Osteocyte (in vitro differentiated cells): Measurements from ENCODE around the gene ARL15. TPM values are rescaled to one million over a fixed set of nuclear protein-coding genes. Genes with fewer than 3 reads are reported as not detected.

Experiments
- DNase-seq: peaks from one replicate; pipeline ENCODE4 v3.0.0; 2021; ENCODE audit warnings: mixed read lengths; ENCODE audit not compliant: unreplicated experiment; ENCODE audit errors: extremely low spot score
- H3K27ac Mint-ChIP-seq: one replicate; pipeline ENCODE4 v1.8.0; 2021; ENCODE audit warnings: mild to moderate bottlenecking, mixed read lengths; ENCODE audit not compliant: unreplicated experiment
- H3K27me3 Mint-ChIP-seq: one replicate; pipeline ENCODE4 v1.8.0; 2021; ENCODE audit warnings: mixed read lengths; ENCODE audit not compliant: unreplicated experiment
- H3K36me3 Mint-ChIP-seq: one replicate; pipeline ENCODE4 v1.8.0; 2021; ENCODE audit warnings: mixed read lengths; ENCODE audit not compliant: unreplicated experiment
- H3K4me1 Mint-ChIP-seq: one replicate; pipeline ENCODE4 v1.8.0; 2021; ENCODE audit warnings: mixed read lengths; ENCODE audit not compliant: unreplicated experiment
- H3K4me3 Mint-ChIP-seq: one replicate; pipeline ENCODE4 v1.8.0; 2021; ENCODE audit warnings: mild to moderate bottlenecking, moderate library complexity, mixed read lengths; ENCODE audit not compliant: unreplicated experiment
- H3K9me3 Mint-ChIP-seq: one replicate; pipeline ENCODE4 v1.8.0; 2021; ENCODE audit warnings: mixed read lengths; ENCODE audit not compliant: unreplicated experiment
- CTCF ChIP-seq: fragments of 200-600 bp; sonication (generic); IDR thresholded peaks from 2 replicates; pipeline ENCODE4 v1.5.0; 2021; ENCODE audit warnings: antibody characterized with exemption, mild to moderate bottlenecking, moderate library complexity
- total RNA-seq: library from RNA; stranded (reverse); gene quantifications from 2 replicates; pipeline ENCODE4 v1.2.1, GENCODE V29; 2021

The ARL15 gene
- total RNA-seq, 1 donor from 2014 or later: 16.6 TPM

GRCh38 chr5:53928641-53929040, 381.7 kb downstream of the ARL15 start:
- H3K4me1 Mint-ChIP-seq: peaks cover 19% of the 10 kb centered on the region
- no peak for TF ChIP-seq CTCF
- no peaks in the 10 kb centered on the region for H3K27me3 Mint-ChIP-seq
- no peaks in the 10 kb centered on the region for H3K36me3 Mint-ChIP-seq
- no peaks in the 10 kb centered on the region for H3K9me3 Mint-ChIP-seq
- peak overlapping the region; percentile 46 for H3K27ac Mint-ChIP-seq
- no peak for DNase-seq
- H3K4me3 Mint-ChIP-seq: no peak overlapping the region

- H3K27me3 Mint-ChIP-seq: no peaks in the 10 kb centered on the region
- peaks cover 19% of the 10 kb centered on the region for H3K4me1 Mint-ChIP-seq
- H3K4me3 Mint-ChIP-seq: no peak overlapping the region
- DNase-seq: no peak
- no peak for TF ChIP-seq CTCF
- no peak overlapping the region for H3K27ac Mint-ChIP-seq
- H3K36me3 Mint-ChIP-seq: no peaks in the 10 kb centered on the region
- no peaks in the 10 kb centered on the region for H3K9me3 Mint-ChIP-seq
Measured at GRCh38 chr5:53927668-53928247, 382.6 kb downstream of the ARL15 start.

- Mint-ChIP-seq H3K27me3 (no peaks in the 10 kb centered on the region), H3K9me3 (no peaks in the 10 kb centered on the region), H3K36me3 (no peaks in the 10 kb centered on the region), H3K27ac (no peak overlapping the region), H3K4me1 (peaks cover 19% of the 10 kb centered on the region), H3K4me3 (no peak overlapping the region)
- no peak for TF ChIP-seq CTCF
- DNase-seq: no peak
Measured at GRCh38 chr5:53926026-53926425, 384.3 kb downstream of the ARL15 start.

GRCh38 chr5:53924392-53924791, 386.0 kb downstream of the ARL15 start:
- Mint-ChIP-seq H3K9me3 (no peaks in the 10 kb centered on the region), H3K27ac (no peak overlapping the region), H3K36me3 (no peaks in the 10 kb centered on the region), H3K4me3 (no peak overlapping the region), H3K27me3 (no peaks in the 10 kb centered on the region), H3K4me1 (peaks cover 9% of the 10 kb centered on the region)
- DNase-seq: no peak
- TF ChIP-seq CTCF: no peak

- no peak for TF ChIP-seq CTCF
- H3K27ac Mint-ChIP-seq: no peak overlapping the region
- H3K4me3 Mint-ChIP-seq: no peak overlapping the region
- no peaks in the 10 kb centered on the region for H3K9me3 Mint-ChIP-seq
- DNase-seq: no peak
- no peaks in the 10 kb centered on the region for H3K27me3 Mint-ChIP-seq
- no peaks in the 10 kb centered on the region for H3K36me3 Mint-ChIP-seq
- peaks cover 5% of the 10 kb centered on the region for H3K4me1 Mint-ChIP-seq
Measured at GRCh38 chr5:53923961-53924360, 386.4 kb downstream of the ARL15 start.
